ENCODE results near the gene CNTN3. TPM values are rescaled to one million over a fixed set of nuclear protein-coding genes. Genes with fewer than 3 reads are reported as not detected.

Gene CNTN3
- total RNA-seq, 4 donors from 2014 or later = 3.4 to 17.0 (median 10.1) TPM

- TF ChIP-seq CTCF (IDR thresholded peaks at IDR 0.05; ENCODE audit: low read depth) = no peak
These were observed 16.1 kb upstream of the CNTN3 start for GRCh38 chr3:74630602-74631001.

- no peak for TF ChIP-seq CTCF (IDR thresholded peaks at IDR 0.05; ENCODE audit: low read depth)
These were observed 11.6 kb upstream of the CNTN3 start for GRCh38 chr3:74626011-74626410.

- no peak for TF ChIP-seq CTCF (IDR thresholded peaks at IDR 0.05; ENCODE audit: low read depth)
These were observed 9.8 kb upstream of the CNTN3 start for GRCh38 chr3:74624301-74624700.

- no peak for TF ChIP-seq CTCF (IDR thresholded peaks at IDR 0.05; ENCODE audit: low read depth)
These were observed 8.9 kb upstream of the CNTN3 start for GRCh38 chr3:74623261-74623836.

- no peak for TF ChIP-seq CTCF (IDR thresholded peaks at IDR 0.05; ENCODE audit: low read depth)
These were observed 7.1 kb upstream of the CNTN3 start for GRCh38 chr3:74621581-74621980.

GRCh38 chr3:74617776-74618175 lies 3.3 kb upstream of the CNTN3 start:
- TF ChIP-seq CTCF (IDR thresholded peaks at IDR 0.05; ENCODE audit: low read depth) = no peak

- no peak for TF ChIP-seq CTCF (IDR thresholded peaks at IDR 0.05; ENCODE audit: low read depth)
These were observed 845 bp downstream of the CNTN3 start for GRCh38 chr3:74613521-74614106.

Data from subcutaneous adipose tissue (tissue), 4 donors.